GM18526 (cell line): ENCODE measurements around the gene PRDM8.

Experiments used
- POLR2A ChIP-seq: IDR thresholded peaks from 3 replicates; pipeline ENCODE4 v1.6.1; 2011; ENCODE audit not compliant: insufficient read length; ENCODE audit errors: extremely low read depth

The PRDM8 gene

DNA sequence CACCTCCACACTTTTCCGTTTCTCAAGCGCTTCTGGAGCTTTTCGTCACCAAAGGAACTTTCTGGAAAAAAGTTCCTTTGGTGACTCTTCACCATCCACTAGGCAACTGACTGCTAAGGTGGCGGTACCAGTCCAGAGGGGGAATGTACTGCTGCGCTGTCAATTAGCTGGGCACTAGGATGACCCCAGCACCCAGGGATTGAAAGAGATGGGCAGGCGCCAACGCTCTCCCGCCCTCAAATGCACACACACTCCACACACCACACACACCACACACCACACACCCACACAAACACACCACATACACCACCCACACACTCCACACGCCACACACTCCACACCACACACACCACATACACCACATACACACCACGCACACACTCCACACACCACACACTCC, 10.4 kb downstream of the PRDM8 start:
- TF ChIP-seq POLR2A = no peak

DNA sequence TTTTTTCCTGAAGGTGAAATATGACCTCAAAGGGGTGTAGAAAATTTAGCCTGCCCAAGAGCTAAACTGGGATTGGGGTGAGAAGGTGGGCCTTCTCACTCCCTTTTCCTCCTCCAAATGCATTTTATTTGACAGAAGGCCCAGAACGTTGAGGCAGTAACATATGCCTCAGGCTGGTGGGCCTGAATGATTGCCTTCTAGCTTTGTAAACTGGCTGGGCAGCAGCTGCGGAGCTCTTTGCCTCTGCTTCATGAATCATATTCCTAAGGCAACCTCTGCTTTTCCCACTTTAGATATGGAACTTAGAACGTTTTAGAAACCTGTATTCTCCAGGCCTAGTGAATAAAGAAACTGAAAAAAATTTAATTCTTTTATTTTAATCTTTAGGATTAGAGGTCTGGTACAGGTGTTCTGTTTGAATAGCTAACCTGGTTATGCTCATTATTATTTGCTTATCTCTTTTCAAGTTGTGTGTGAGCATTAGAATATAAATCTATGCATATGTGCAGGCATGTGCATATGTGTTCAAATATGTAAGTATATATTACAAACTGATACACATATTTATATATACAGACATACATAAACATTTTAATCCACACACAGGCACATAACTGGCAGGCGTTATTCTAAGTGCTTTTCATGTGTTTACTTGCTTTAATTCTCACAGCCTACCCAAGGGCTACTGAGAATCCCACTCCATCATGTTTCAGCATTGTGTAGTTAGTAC, 11.5 kb downstream of the PRDM8 start:
- no peak for TF ChIP-seq POLR2A

DNA sequence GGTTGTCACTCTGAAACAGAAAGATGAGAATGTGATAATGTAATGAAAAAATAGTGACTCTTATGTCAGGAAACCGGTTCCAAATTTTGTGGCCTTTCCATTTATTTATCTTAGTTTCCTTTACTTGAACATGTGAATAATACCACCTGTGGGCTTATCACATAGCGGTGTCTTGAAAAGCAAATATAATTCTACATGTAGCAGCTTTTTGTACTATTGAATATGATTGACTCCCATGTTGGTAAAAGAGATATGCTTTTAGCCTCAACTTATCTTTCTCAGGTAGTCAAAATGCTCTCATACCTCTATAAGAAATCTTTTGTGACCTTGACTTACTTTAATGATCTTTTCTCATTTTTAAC, 12.0 kb downstream of the PRDM8 start:
- no peak for TF ChIP-seq POLR2A

DNA sequence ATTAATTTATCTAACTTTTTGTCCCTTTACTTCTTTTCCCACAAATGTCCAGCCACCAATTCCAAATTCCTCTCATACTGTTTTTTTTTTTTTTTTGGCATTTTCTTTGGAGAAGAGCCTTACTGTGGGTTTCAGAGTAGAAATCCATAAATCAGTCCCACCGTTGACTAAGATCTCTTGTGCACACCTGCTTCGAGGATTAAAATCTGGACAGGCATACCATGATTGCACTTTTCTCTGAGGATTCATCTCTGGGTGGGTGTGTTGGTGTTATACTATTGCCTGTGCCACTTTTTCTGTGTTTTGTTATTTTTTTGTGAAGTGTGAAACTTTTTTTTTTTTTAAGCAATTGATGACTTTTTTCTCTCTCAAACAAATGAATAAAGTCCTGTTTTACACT, 13.2 kb downstream of the PRDM8 start:
- TF ChIP-seq POLR2A = no peak

DNA sequence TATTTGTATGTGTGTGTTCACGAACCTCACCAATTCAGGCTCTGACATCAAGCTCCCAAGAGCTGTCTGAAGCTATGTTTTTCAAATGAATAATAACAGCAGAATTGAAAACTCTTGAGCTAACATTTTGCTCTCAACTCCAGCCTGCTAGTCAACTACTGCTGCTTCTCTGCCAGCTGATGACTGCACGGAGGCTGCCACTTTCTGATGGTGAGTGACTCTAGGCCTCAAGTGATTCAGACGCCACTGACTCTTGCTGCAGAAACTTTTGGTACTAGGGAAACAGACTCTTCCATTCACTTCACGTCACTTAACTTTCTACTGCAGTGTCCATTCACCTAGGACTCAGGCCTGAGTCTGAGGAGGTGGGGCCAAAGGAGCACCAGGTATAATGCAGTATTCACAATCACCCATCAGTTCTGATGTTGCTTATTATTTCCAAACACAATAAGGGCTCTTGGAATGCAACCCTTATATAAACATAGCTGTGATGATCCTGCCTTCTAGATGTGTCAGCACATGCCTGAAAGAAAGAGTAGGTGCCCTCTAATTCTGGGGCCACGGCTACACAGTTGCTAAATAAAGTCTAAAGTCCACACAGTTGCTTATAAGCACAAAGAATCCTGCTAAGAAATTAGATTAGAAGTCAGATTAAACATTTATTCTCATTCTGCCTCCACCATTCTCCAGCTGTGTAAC, 16.0 kb downstream of the PRDM8 start:
- no peak for TF ChIP-seq POLR2A

DNA sequence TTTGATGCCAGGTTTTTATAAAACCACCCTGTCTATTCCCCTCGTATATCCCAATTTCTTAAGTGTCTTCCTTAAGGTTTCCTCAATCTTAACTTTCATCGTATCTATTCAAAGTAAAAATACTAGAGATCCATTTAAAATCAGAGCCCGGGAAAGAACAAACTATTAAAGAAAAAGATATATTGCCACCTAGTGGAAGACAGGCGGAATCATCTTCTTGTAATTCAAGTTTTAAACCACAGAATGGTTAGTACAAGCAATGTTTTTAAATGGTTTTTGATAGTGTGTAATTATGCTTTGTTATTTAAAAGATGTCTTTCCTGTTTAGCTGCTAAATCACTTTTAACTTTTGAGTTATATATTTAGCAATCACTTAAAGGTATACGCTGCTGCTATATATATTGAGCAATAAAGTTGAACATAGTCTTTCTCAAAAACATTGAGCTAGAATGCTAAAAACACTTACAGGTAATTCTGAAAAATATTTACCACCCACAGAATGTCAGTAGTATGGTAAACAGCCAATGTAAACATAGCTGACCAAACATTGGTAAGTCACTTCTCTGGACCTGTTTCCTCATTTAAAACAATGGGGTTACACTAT, 18.2 kb downstream of the PRDM8 start:
- TF ChIP-seq POLR2A = no peak

DNA sequence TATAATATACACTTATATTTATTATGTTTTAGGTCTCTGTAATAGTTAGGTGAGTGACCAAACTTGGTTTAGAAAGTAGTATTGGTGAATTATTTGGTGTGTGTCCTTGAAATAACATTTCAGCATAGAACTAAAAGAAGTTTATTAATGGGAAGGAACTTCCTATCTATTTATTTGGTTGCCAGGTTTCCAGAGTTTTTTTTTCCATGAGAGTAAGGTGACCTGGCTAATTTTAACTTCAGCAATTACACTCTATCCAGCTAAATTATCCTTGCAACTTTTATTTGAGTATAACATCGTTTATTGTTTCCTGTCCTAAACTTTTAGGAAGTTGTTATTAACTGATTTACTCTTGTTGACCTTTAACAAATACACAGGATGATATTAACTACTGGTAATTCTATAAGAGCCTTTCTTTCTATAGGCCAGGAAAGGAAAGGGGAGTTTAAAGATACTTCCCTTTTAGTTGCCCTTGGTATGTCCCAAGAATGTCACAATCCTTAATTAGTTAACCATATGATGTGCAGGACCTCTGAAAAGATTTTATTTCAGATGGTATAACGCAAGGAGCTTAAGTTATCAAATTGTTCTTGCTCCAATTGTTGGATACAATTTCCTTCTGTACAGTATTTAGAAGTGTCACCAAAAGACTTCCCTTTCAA, 18.9 kb downstream of the PRDM8 start:
- TF ChIP-seq POLR2A = no peak

DNA sequence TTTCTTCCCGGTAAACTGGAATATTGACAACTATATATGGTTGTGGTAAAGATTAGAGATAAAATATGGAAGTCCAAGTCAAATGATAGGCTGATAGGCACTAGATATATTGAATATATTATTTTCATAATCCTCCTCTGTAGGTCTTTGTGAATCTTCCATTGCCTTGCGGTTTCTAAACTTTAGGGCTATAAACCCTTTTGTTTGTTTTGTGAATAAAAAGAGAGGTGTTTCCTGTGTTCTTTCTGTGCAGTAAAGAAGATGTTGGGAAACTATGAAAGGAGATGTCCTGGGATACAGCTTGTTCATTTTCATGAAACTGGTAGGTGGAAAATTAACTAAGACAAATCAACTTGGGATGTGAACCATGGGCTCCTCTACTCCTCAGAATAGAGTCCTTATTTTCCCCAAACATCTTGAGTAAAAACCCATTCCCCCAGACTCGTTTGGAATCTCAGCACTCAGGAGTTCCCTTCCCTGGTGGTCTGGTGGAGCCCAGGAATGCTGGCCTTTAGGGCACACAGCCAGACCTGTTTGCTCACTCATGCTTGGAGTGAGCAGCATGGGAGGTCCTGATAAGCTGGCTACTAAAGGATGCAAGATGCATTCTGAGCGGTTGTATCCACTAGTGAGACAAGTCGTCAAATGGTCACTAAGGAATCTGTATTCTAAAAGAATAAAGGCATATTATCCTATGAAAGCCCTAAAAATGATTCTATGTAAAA, 22.2 kb downstream of the PRDM8 start:
- no peak for TF ChIP-seq POLR2A

DNA sequence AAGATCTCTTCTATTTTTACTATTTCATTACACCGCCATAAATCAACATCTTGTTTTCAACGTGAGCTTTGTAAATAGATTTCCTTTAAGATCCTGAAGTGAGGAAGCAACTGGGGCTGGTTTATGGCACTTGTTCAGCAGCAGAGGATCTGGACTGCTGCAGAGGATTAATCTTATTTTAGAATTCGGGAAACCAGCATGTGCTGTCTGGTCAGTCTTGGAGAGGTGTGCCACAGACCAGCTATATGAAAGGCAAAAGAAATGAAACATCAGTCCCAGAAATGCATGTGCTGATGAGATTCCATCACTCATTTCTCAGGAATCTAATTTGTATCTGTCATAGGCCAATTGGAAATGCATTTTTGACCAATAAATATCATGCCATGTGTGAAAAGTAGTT, 23.4 kb downstream of the PRDM8 start:
- no peak for TF ChIP-seq POLR2A

DNA sequence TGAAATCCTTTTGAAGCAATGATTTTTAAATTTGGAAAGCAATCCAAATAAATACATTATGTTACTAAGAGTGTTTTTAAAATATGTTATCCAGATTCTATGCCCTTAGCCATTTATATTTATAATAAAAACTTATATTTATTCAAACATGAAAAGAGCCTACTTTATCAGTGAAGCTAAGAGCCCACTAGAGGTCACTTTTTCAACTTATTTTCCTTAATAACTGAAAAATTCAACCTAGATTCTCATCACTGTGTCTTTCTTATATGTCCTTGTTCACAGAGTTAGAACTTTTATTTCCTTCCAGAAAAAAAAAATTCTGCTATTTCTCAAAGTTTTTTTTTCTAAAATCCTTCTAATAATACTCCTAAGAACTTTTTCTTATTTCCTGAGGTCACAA, 23.9 kb downstream of the PRDM8 start:
- TF ChIP-seq POLR2A = no peak

DNA sequence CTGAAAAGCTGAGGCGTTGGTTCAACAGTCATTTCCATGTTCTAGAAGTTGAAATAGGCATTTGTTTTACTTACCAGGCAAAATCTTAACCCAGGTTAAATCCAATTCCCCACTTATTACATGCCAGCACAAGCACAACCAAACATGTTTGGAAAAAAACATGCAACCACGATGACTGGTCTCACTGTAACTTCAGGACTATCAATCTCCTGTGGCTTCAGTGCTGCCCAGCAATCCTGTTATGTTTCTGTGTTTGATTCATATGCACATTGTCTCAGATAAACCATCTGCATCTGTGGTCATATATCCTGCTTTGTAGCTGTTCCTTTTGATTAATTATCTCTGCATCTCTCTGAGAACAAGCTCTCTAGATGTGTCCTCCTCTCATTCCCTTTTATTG, 28.3 kb downstream of the PRDM8 start:
- no peak for TF ChIP-seq POLR2A

DNA sequence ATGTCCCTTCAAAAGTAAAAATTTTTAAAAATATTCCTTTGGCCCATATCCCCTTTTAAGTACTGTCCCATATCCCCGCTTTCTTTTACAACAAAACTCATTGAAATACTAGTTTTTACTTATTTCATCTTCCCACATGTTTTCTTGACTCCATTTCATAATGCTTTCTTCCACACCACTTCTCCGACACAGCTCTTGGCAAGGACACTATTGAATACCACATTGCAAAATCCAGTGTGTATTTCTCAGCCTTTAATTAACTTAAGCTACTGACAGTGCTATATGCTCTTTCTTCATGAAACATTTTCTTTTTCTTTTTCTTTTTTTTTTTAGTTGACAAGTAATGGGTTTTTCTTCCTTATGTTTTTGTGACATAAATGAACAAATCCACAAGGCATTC, 28.8 kb downstream of the PRDM8 start:
- no peak for TF ChIP-seq POLR2A

DNA sequence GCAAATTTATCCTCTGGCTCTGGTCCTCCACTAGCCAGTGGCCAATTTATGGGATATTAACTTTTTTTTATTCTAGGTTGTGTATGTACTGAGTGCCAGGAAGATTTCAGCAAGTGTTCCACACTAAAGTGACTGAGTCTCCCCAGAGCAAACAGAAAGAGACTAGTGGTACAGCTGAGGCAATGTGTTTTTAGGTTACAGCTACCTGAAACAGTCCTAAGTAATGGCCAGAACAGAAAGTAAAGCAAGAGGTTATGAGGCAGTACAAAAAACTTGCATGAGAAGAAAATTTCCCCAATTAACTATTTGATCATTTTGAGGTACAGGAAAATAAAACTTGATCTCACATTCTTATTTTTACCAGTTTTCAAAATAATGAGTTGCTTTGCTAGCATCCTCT, 31.2 kb downstream of the PRDM8 start:
- no peak for TF ChIP-seq POLR2A

DNA sequence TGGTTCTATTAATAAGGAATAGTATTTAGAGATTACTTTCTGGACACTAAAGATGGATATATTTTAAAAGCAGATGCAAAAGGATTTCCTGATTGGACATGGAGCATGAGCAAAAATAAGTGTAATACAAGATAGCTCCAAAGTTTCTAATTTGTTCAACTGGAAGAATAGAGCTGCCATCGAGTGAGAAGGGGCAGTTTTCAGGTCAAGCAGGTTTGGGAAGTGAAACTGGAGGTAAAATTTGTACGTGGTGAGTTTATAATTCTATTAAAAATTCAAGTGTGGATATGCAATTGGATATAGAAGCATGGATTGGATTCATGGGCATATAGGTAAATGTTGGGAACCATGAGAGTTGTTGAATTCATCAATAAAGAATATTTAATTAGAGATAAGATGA, 31.8 kb downstream of the PRDM8 start:
- no peak for TF ChIP-seq POLR2A

DNA sequence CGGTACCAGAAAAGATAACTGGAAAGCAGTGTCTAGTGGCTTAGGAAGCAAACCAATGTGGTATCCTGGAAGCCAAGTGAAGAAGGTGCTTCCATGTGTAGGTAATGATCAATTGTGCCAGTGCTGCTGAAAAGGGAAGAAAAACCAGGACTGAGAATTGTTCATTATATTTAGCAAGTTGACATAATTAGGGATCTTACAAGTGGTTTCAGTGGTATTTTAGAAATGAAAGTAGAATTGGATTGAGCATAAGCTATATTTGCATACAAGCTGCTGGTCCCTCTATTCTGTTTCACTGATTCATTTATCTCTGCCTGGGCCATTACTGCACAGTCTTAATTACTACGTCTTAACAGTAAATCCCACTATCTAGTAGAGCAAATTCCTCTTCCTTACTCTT, 32.3 kb downstream of the PRDM8 start:
- no peak for TF ChIP-seq POLR2A

DNA sequence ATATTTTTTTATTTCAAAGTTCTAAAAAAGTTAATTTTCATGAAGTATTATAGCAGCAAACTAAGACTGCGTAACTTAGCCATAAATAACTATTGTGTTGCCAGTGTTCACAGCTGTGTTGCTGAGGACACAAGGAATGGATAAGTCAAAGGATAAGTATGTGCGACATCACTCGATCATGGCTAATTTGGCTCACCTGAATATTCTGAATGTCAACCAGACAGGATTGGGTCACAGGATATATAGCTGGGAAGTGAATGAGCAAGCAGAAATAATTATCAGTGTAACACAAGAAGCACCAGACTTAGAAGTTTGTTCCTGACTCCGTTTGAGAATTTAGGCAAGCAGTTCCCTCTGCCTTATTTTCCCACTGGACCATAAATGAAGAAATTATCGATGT, 33.9 kb downstream of the PRDM8 start:
- TF ChIP-seq POLR2A = no peak
